ENCODE results near the gene CERS5. TPM values are rescaled to one million over a fixed set of nuclear protein-coding genes. Genes with fewer than 3 reads are reported as not detected.

The CERS5 gene
- total RNA-seq, 6 donors from 2014 or later, result 21.0 to 40.4 (median 35.8) TPM

- DNase-seq (no peak), ATAC-seq (ENCODE audit: low FRiP score in 2 of 2) (peak in 1 of 2 donors; percentile 46)
- no peak overlapping the region for H3K4me3 ChIP-seq
- TF ChIP-seq, protein P1, sequence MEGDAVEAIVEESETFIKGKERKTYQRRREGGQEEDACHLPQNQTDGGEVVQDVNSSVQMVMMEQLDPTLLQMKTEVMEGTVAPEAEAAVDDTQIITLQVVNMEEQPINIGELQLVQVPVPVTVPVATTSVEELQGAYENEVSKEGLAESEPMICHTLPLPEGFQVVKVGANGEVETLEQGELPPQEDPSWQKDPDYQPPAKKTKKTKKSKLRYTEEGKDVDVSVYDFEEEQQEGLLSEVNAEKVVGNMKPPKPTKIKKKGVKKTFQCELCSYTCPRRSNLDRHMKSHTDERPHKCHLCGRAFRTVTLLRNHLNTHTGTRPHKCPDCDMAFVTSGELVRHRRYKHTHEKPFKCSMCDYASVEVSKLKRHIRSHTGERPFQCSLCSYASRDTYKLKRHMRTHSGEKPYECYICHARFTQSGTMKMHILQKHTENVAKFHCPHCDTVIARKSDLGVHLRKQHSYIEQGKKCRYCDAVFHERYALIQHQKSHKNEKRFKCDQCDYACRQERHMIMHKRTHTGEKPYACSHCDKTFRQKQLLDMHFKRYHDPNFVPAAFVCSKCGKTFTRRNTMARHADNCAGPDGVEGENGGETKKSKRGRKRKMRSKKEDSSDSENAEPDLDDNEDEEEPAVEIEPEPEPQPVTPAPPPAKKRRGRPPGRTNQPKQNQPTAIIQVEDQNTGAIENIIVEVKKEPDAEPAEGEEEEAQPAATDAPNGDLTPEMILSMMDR (IDR thresholded peaks at IDR 0.05), result no peak
- no peak for TF ChIP-seq EP300 (IDR thresholded peaks at IDR 0.05)
- no peak for TF ChIP-seq POLR2AphosphoS5 (IDR thresholded peaks at IDR 0.05)
- no peak for TF ChIP-seq POLR2A (IDR thresholded peaks at IDR 0.05)
- peak overlapping the region in 3 of 4 donors; percentile 12 to 60 (median 52) for H3K27ac ChIP-seq
- peaks cover 15 to 25% (median 22%) of the 10 kb centered on the region in 4 donors for H3K4me1 ChIP-seq
- H3K9me3 ChIP-seq, result no peaks in the 10 kb centered on the region
- H3K27me3 ChIP-seq, result no peaks in the 10 kb centered on the region
- peaks cover 0 to 32% (median 10%) of the 10 kb centered on the region in 4 donors for H3K36me3 ChIP-seq
- WGBS, 2 donors, result 57 to 63% methylated on average over 3 to 4 of the region's 4 CpGs
These were observed 21.1 kb upstream of the CERS5 start for GRCh38 chr12:50188241-50188781.

DNA sequence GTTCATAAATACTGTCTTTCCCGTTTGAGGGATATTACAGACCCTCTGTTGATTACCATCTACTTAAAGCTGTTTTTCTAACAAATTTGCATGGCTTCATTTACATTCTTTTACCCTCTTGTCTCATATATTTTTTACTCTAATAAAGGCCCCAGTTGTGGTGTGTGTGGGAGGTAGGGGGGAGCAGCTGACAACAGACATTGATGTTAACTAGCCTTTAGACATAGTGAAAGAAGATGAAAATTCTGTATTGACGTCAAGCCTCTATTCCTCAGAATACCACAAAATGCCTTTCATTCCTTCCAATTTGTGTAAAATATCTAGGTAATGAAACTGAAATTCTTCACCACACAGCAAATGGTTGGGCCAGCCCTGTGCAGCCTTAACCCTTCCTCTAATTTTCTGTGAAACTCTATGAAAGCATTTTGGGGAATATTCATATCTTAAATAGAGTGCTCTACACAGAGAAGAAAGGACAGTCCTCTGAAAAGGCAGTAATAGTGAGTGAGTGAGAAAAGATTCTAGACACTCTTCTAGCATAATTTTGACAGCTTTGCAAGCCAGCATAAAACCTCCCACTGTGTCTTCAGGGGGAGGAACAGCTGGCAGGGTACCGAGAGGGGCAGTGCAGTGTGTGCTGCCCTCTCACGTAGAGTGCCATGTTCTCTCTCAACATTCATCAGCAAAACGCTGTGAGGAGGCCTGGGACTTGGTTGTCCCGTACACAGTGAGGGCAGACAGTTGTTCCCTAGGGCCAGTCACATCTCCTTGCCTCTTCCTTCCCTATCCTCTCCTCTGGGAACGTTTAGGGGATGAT is 20.1 kb upstream of the CERS5 start:
- Histone ChIP-seq H3K4me1 (peaks cover 15 to 25% (median 22%) of the 10 kb centered on the region in 4 donors), H3K9me3 (no peaks in the 10 kb centered on the region), H3K36me3 (peaks cover 0 to 24% (median 7%) of the 10 kb centered on the region in 4 donors), H3K4me3 (no peak overlapping the region), H3K27me3 (no peaks in the 10 kb centered on the region), H3K27ac (peak overlapping the region in 3 of 4 donors; percentile 52 to 60 (median 57))
- ATAC-seq (ENCODE audit: low FRiP score in 2 of 2), result peak in 1 of 2 donors; percentile 58
- TF ChIP-seq EP300 (IDR thresholded peaks at IDR 0.05), result no peak
- 58 to 76% methylated on average over 4 to 7 of the region's 7 CpGs for WGBS, 2 donors
- DNase-seq, result no peak

DNA sequence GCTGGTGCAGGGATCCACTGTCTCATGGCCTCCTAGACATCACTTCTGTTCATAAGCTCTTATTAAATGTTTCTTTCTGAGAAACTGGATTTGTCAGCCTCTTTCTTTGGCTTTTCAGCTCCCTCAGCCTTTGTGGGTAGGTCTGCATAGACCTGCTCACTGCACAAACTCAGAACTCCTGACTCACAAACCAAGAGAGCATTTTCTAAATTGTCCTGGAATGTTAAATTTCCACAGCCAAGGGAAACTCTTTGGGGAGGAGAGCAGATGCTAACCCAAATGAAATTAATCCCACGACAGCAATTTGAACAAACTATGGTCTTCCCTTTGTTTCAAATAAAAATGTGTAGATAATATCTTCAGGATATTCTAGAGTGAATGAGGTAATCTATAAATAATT is 19.5 kb upstream of the CERS5 start:
- Histone ChIP-seq H3K9me3 (no peaks in the 10 kb centered on the region), H3K4me3 (no peak overlapping the region), H3K4me1 (peaks cover 15 to 25% (median 22%) of the 10 kb centered on the region in 4 donors), H3K27ac (peak overlapping the region in 2 of 4 donors; percentile 60 to 63), H3K36me3 (peaks cover 2 to 23% (median 4%) of the 10 kb centered on the region in 4 donors), H3K27me3 (no peaks in the 10 kb centered on the region)
- 55 to 84% methylated on average over 1 of the region's 1 CpG for WGBS, 2 donors
- TF ChIP-seq EP300 (IDR thresholded peaks at IDR 0.05) (no peak), POLR2A (IDR thresholded peaks at IDR 0.05) (no peak), POLR2AphosphoS5 (IDR thresholded peaks at IDR 0.05) (no peak)
- peak in 1 of 2 donors; percentile 47 for ATAC-seq (ENCODE audit: low FRiP score in 2 of 2)
- no peak for DNase-seq

- 66 to 79% methylated on average over 6 of the region's 6 CpGs for WGBS, 2 donors
- H3K4me1 ChIP-seq, result peaks cover 15 to 25% (median 22%) of the 10 kb centered on the region in 4 donors
- ATAC-seq (ENCODE audit: low FRiP score in 2 of 2) (no peak), DNase-seq (no peak)
- no peaks in the 10 kb centered on the region for H3K27me3 ChIP-seq
- H3K4me3 ChIP-seq, result no peak overlapping the region
- peaks cover 2 to 23% (median 4%) of the 10 kb centered on the region in 4 donors for H3K36me3 ChIP-seq
- TF ChIP-seq EP300 (IDR thresholded peaks at IDR 0.05) (no peak), POLR2A (IDR thresholded peaks at IDR 0.05) (no peak), POLR2AphosphoS5 (IDR thresholded peaks at IDR 0.05) (peak in 1 of 2 donors; percentile 40)
- TF ChIP-seq, protein P1 (IDR thresholded peaks at IDR 0.05), result no peak
- peak overlapping the region in 3 of 4 donors; percentile 7 to 63 (median 60) for H3K27ac ChIP-seq
- H3K9me3 ChIP-seq, result no peaks in the 10 kb centered on the region
These were observed 18.9 kb upstream of the CERS5 start for GRCh38 chr12:50185970-50186663.

GRCh38 chr12:50185301-50185895 is 18.2 kb upstream of the CERS5 start:
- peak overlapping the region in 3 of 4 donors; percentile 7 to 63 (median 60) for H3K27ac ChIP-seq
- no peaks in the 10 kb centered on the region for H3K9me3 ChIP-seq
- no peaks in the 10 kb centered on the region for H3K27me3 ChIP-seq
- peaks cover 6 to 24% (median 8%) of the 10 kb centered on the region in 4 donors for H3K36me3 ChIP-seq
- peaks cover 15 to 25% (median 22%) of the 10 kb centered on the region in 4 donors for H3K4me1 ChIP-seq
- H3K4me3 ChIP-seq, result no peak overlapping the region
- TF ChIP-seq EP300 (IDR thresholded peaks at IDR 0.05) (no peak), POLR2A (IDR thresholded peaks at IDR 0.05) (no peak), POLR2AphosphoS5 (IDR thresholded peaks at IDR 0.05) (no peak)
- TF ChIP-seq, protein P1 (IDR thresholded peaks at IDR 0.05), result no peak
- ATAC-seq (ENCODE audit: low FRiP score in 2 of 2), result no peak
- no peak for DNase-seq
- WGBS, 2 donors, result 62 to 78% methylated on average over 4 of the region's 4 CpGs
